Epithelial cell of esophagus (primary cell): Measurements from ENCODE around the gene SPAG16.

Source experiments
- DNase-seq: peaks from one replicate; pipeline ENCODE4 v3.0.0; 2010; ENCODE audit warnings: low read depth
- H3K4me3 ChIP-seq: 2 replicates; pipeline ENCODE4 v1.5.1; 2011; ENCODE audit warnings: mild to moderate bottlenecking, low read length, control low read depth
- TF ChIP-seq, protein P1 (sequence below): IDR thresholded peaks from 2 replicates; pipeline ENCODE4 v1.5.1; 2011; ENCODE audit warnings: low read depth, mild to moderate bottlenecking, low read length, control low read depth, inconsistent platforms; ENCODE audit not compliant: insufficient read depth; ENCODE audit errors: missing control alignments

SPAG16 gene

DNA sequence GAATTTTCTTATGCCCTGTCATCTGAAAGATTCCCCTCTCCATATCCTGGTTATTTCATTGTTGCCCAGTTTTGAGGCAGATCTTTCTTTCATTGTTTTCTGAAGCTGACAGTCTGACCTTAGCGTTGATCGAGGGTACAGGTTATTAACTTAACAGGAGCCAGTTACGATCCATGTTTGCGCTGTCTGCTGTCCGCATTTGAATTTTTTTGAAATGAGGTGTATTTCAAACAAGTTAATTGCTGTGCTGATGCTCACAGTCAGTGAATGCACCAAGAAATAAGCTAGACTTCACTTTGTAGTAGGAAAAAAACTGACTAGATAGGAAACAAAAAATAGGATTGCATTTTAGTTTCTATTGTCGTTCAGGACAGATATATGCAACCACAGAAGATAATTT lies 34.8 kb upstream of the SPAG16 start:
- DNase-seq: no peak
- TF ChIP-seq, protein P1, sequence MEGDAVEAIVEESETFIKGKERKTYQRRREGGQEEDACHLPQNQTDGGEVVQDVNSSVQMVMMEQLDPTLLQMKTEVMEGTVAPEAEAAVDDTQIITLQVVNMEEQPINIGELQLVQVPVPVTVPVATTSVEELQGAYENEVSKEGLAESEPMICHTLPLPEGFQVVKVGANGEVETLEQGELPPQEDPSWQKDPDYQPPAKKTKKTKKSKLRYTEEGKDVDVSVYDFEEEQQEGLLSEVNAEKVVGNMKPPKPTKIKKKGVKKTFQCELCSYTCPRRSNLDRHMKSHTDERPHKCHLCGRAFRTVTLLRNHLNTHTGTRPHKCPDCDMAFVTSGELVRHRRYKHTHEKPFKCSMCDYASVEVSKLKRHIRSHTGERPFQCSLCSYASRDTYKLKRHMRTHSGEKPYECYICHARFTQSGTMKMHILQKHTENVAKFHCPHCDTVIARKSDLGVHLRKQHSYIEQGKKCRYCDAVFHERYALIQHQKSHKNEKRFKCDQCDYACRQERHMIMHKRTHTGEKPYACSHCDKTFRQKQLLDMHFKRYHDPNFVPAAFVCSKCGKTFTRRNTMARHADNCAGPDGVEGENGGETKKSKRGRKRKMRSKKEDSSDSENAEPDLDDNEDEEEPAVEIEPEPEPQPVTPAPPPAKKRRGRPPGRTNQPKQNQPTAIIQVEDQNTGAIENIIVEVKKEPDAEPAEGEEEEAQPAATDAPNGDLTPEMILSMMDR: no peak
- no peak overlapping the region for H3K4me3 ChIP-seq

DNA sequence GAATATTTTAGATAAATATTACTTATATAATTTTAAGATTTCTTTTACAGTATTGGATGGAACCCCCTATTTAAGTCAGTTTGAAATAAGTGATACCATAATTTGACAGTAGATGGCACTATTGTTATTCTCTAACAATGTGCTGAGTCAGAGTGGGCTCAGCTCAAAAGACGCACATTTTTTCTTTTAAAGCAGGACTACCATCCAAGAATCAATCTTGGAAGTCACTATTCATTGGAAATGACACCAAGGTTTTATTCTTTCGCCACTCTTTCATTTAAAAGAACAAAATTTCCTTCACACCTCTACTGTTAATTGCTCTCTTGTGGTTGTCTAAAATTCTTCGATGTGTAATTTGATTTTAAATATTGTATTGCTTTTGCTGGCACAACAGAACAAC lies 32.6 kb upstream of the SPAG16 start:
- H3K4me3 ChIP-seq: no peak overlapping the region
- peak; percentile 67 for DNase-seq
- TF ChIP-seq, protein P1: peak; percentile 47

DNA sequence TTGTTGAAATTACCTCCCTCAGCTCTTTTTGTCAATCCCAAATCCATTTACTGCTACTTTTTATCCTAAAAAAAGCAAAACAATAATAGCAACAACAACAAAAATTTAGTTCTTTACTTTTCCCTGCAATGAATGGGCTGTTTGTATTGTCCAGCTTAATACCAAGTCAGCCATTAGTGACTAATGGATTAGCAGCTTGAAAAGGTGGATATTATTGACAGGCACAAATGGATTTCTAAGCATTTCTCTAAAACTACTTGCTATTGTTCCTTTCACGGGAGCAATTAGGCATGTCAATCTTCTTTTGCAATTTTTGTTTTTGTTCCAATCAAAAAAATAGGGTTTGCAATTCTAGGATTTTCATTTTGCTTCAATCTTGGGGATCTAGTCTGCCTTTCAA lies 32.1 kb upstream of the SPAG16 start:
- TF ChIP-seq, protein P1: no peak
- DNase-seq: no peak
- no peak overlapping the region for H3K4me3 ChIP-seq

DNA sequence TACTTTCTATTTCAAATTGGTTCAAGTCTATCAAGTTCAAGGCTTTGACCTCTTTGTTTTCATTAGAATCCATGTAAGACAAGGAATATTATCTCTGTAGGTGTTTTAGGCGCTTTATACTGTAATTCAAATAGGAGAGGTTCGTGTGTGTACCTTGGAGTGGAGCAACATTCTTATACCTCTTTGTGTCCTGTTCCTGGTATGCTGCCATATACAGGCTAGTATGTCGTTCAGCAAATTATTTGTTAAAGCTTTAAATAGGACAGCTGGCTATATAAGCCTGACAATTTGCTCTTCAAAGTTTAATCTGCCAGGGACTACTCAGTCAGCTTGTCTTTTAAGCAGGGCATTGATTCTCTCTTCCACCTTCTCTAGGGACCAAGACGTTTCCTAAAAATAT lies 31.1 kb upstream of the SPAG16 start:
- no peak for DNase-seq
- no peak overlapping the region for H3K4me3 ChIP-seq
- TF ChIP-seq, protein P1: no peak

DNA sequence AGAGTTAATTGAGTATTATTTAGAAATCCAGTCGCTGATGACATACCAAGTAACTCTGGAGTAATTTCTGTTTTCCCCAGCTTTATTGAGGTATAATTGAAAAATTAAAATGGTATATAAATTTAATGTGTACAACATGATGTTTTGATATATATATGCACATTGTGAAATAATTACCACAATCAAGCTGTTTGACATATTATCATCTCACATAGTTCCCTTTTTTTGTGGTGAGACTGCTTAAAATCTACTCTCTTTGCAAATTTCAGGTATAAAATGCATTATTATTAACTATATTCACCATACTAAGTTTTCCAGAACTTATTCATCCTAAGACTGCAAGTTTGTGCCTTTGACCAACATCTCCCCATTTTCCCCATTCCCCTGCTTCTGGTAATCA lies 25.0 kb upstream of the SPAG16 start:
- no peak for DNase-seq
- TF ChIP-seq, protein P1: no peak
- H3K4me3 ChIP-seq: no peak overlapping the region

DNA sequence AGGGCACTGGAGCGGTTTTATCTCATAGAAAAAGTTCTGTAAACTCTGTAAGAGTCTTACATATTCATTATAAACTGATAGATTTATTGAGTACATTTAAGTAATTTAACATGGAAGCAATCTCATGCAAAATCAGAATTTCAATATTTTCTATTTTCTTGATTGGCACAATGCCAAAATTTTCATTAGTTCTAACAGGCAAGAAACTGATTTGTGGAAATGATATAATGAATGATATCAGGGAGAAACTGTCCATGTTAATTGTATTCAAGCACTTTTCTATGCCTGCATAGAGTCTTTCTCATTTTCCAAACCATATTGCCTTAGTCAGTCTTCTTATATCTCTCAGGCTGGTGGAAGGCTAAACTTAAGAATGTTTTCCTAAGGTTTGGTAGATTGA lies 23.0 kb upstream of the SPAG16 start:
- no peak for DNase-seq
- TF ChIP-seq, protein P1: no peak
- H3K4me3 ChIP-seq: no peak overlapping the region

DNA sequence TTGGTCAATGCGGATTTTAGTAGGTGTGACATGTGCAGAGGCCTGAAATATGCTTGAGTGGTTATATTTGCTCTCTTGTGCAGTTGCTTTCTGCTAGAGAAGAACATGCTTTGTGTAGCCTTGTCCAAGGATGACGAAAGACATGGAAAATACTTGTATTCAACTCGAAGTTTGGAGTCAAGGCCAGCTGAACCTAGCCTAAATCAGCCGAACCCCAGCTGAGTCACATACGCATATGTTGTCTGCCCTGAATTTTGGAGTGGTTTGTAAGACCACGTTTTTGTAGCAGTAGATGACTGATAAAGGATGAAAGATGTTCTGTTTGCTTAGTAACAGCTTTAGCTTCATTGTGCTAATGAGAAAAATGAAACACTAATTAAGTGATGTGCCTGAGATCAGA lies 22.5 kb upstream of the SPAG16 start:
- TF ChIP-seq, protein P1: no peak
- H3K4me3 ChIP-seq: no peak overlapping the region
- DNase-seq: no peak
